ENCODE measurements around the gene BCAS3. TPM values are rescaled to one million over a fixed set of nuclear protein-coding genes. Genes with fewer than 3 reads are reported as not detected.

Gene BCAS3
- total RNA-seq, 1 donor from 2014 or later = 14.5 TPM

GRCh38 chr17:61245706-61246135 lies 568.1 kb downstream of the BCAS3 start:
- Histone ChIP-seq H4K20me1 (ENCODE audit: insufficient read depth, low read length) (no peaks in the 10 kb centered on the region), H2AFZ (ENCODE audit: low read depth, low read length) (no peak overlapping the region), H3K79me2 (ENCODE audit: insufficient read depth, low read length) (no peaks in the 10 kb centered on the region), H3K9ac (ENCODE audit: low read length) (no peak overlapping the region), H3K4me2 (ENCODE audit: low read length) (no peak overlapping the region), H3K4me3 (ENCODE audit: insufficient read depth, low read depth, low read length) (no peak overlapping the region), H3K27me3 (ENCODE audit: insufficient read depth, low read length) (no peaks in the 10 kb centered on the region), H3K9me3 (ENCODE audit: insufficient read depth, low read depth, low read length) (no peaks in the 10 kb centered on the region), H3K4me1 (ENCODE audit: insufficient read depth, low read length) (peaks cover 13% of the 10 kb centered on the region), H3K36me3 (ENCODE audit: insufficient read depth, low read length) (no peaks in the 10 kb centered on the region), H3K27ac (ENCODE audit: low read depth, low read length) (no peak overlapping the region)
- no peak for TF ChIP-seq CTCF (IDR thresholded peaks at IDR 0.05; ENCODE audit: insufficient read depth, low read depth, low read length)
- no peak for TF ChIP-seq EZH2 (IDR thresholded peaks at IDR 0.05; ENCODE audit: insufficient read depth, low read length)
- DNase-seq (ENCODE audit: low read depth) (no peak), FAIRE-seq (no peak)
- H3K9me3 Mint-ChIP-seq (ENCODE audit: unreplicated experiment) = no peaks in the 10 kb centered on the region
- H3K36me3 Mint-ChIP-seq (ENCODE audit: low read depth, unreplicated experiment) = no peaks in the 10 kb centered on the region
- no peak overlapping the region for H3K27ac Mint-ChIP-seq (ENCODE audit: unreplicated experiment)
- H3K4me1 Mint-ChIP-seq (ENCODE audit: low read depth, unreplicated experiment) = peaks cover 10% of the 10 kb centered on the region
- H3K27me3 Mint-ChIP-seq (ENCODE audit: low read depth, unreplicated experiment) = no peaks in the 10 kb centered on the region
- H3K4me3 Mint-ChIP-seq (ENCODE audit: unreplicated experiment) = no peak overlapping the region

- H3K9ac ChIP-seq (ENCODE audit: low read length) = no peak overlapping the region
- no peaks in the 10 kb centered on the region for H3K79me2 ChIP-seq (ENCODE audit: insufficient read depth, low read length)
- Mint-ChIP-seq H3K27me3 (ENCODE audit: low read depth, unreplicated experiment) (no peaks in the 10 kb centered on the region), H3K27ac (ENCODE audit: unreplicated experiment) (no peak overlapping the region), H3K4me1 (ENCODE audit: low read depth, unreplicated experiment) (peaks cover 25% of the 10 kb centered on the region), H3K9me3 (ENCODE audit: unreplicated experiment) (peaks cover 2% of the 10 kb centered on the region), H3K4me3 (ENCODE audit: unreplicated experiment) (no peak overlapping the region), H3K36me3 (ENCODE audit: low read depth, unreplicated experiment) (no peaks in the 10 kb centered on the region)
- FAIRE-seq (no peak), DNase-seq (ENCODE audit: low read depth) (peak; percentile 95)
- H3K27me3 ChIP-seq (ENCODE audit: insufficient read depth, low read length) = no peaks in the 10 kb centered on the region
- H3K36me3 ChIP-seq (ENCODE audit: insufficient read depth, low read length) = no peaks in the 10 kb centered on the region
- no peak for TF ChIP-seq EZH2 (IDR thresholded peaks at IDR 0.05; ENCODE audit: insufficient read depth, low read length)
- TF ChIP-seq CTCF (IDR thresholded peaks at IDR 0.05; ENCODE audit: insufficient read depth, low read depth, low read length) = no peak
- H3K9me3 ChIP-seq (ENCODE audit: insufficient read depth, low read depth, low read length) = no peaks in the 10 kb centered on the region
- H3K27ac ChIP-seq (ENCODE audit: low read depth, low read length) = no peak overlapping the region
- H3K4me1 ChIP-seq (ENCODE audit: insufficient read depth, low read length) = peaks cover 30% of the 10 kb centered on the region
- no peaks in the 10 kb centered on the region for H4K20me1 ChIP-seq (ENCODE audit: insufficient read depth, low read length)
- no peak overlapping the region for H3K4me3 ChIP-seq (ENCODE audit: insufficient read depth, low read depth, low read length)
- H2AFZ ChIP-seq (ENCODE audit: low read depth, low read length) = no peak overlapping the region
- no peak overlapping the region for H3K4me2 ChIP-seq (ENCODE audit: low read length)
Observed at GRCh38 chr17:61247439-61247838, 569.8 kb downstream of the BCAS3 start.

GRCh38 chr17:61248399-61248798 lies 570.7 kb downstream of the BCAS3 start:
- Mint-ChIP-seq H3K4me1 (ENCODE audit: low read depth, unreplicated experiment) (peaks cover 25% of the 10 kb centered on the region), H3K27ac (ENCODE audit: unreplicated experiment) (no peak overlapping the region)

More at GRCh38 chr17:61248399-61248798, 570.7 kb downstream of the BCAS3 start:
- Mint-ChIP-seq H3K27me3 (ENCODE audit: low read depth, unreplicated experiment) (no peaks in the 10 kb centered on the region), H3K9me3 (ENCODE audit: unreplicated experiment) (peaks cover 2% of the 10 kb centered on the region), H3K36me3 (ENCODE audit: low read depth, unreplicated experiment) (no peaks in the 10 kb centered on the region), H3K4me3 (ENCODE audit: unreplicated experiment) (no peak overlapping the region)
- Histone ChIP-seq H3K36me3 (ENCODE audit: insufficient read depth, low read length) (no peaks in the 10 kb centered on the region), H3K9me3 (ENCODE audit: insufficient read depth, low read depth, low read length) (no peaks in the 10 kb centered on the region), H3K4me2 (ENCODE audit: low read length) (no peak overlapping the region), H3K79me2 (ENCODE audit: insufficient read depth, low read length) (no peaks in the 10 kb centered on the region), H3K4me3 (ENCODE audit: insufficient read depth, low read depth, low read length) (no peak overlapping the region), H3K27ac (ENCODE audit: low read depth, low read length) (no peak overlapping the region), H3K27me3 (ENCODE audit: insufficient read depth, low read length) (no peaks in the 10 kb centered on the region), H3K9ac (ENCODE audit: low read length) (no peak overlapping the region), H3K4me1 (ENCODE audit: insufficient read depth, low read length) (peaks cover 32% of the 10 kb centered on the region), H4K20me1 (ENCODE audit: insufficient read depth, low read length) (no peaks in the 10 kb centered on the region), H2AFZ (ENCODE audit: low read depth, low read length) (no peak overlapping the region)
- peak; percentile 31 for DNase-seq (ENCODE audit: low read depth)
- no peak for FAIRE-seq
- TF ChIP-seq EZH2 (IDR thresholded peaks at IDR 0.05; ENCODE audit: insufficient read depth, low read length) = no peak
- TF ChIP-seq CTCF (IDR thresholded peaks at IDR 0.05; ENCODE audit: insufficient read depth, low read depth, low read length) = no peak
